Germinal center (tissue), 1 donor: ENCODE data around the gene ZNF444.
"Not testable (repeated sequence)": the region's sequence is repeated elsewhere in the genome, so short reads cannot be mapped to it uniquely, and the experiment has no call there.

Experiments used
- DNase-seq: peaks from one replicate; pipeline ENCODE4 v3.0.0; 2012; ENCODE audit warnings: mixed read lengths, low spot score

The ZNF444 gene

DNA sequence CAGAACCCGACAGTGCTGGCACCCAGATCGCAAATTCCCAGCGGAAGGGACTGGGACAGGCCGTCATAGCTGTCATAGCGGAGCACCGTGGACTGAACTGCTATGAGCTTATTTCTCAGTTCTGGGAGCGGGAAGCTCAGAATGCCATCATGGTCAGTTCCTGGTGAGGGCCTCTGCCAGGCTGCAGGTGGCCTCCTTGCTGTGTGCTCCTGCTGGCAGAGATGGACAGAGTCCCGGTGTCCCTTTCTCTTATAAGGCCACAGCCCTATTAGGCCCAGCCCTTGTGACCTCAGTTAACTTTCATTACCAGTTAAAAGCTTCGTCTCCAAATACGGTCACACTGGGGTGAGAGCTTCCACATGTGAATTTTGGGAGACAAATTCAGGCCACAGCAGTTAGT lies 4.6 kb downstream of the ZNF444 start:
- no peak for DNase-seq

DNA sequence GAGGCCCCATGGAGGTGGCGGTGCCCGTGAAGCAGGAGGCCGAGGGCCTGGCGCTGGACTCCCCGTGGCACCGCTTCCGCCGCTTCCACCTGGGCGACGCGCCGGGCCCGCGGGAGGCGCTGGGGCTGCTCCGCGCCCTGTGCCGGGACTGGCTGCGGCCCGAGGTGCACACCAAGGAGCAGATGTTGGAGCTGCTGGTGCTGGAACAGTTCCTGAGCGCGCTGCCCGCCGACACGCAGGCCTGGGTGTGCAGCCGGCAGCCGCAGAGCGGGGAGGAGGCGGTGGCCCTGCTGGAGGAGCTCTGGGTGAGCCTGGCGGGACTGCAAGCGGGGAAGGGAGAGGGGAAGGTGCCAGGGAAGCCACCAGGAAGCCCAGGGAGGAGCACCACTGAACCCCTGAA lies 5.8 kb downstream of the ZNF444 start:
- no peak for DNase-seq

DNA sequence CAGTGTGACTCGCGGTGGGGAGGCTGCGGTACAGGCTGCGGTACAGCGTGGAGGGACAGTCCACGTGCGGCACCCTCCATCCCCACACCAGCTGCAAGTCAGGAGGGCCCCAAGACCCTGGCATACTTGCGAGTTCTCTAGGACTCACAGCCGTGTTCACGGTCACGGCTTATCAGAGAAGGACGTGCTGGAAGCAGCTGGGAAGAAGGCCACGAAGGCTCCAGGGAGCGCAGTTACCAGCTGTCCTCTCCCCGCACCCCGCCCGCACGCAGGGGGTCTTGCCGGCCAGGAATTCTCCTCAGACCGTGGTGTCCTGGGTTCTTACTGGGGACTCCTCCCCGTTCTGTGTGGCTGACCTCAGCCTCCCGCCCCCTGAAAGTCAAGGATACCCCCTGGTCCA lies 6.2 kb downstream of the ZNF444 start:
- DNase-seq, result no peak

- DNase-seq, result no peak
Measured at GRCh38 chr19:56148096-56148495, 7.0 kb downstream of the ZNF444 start.

DNA sequence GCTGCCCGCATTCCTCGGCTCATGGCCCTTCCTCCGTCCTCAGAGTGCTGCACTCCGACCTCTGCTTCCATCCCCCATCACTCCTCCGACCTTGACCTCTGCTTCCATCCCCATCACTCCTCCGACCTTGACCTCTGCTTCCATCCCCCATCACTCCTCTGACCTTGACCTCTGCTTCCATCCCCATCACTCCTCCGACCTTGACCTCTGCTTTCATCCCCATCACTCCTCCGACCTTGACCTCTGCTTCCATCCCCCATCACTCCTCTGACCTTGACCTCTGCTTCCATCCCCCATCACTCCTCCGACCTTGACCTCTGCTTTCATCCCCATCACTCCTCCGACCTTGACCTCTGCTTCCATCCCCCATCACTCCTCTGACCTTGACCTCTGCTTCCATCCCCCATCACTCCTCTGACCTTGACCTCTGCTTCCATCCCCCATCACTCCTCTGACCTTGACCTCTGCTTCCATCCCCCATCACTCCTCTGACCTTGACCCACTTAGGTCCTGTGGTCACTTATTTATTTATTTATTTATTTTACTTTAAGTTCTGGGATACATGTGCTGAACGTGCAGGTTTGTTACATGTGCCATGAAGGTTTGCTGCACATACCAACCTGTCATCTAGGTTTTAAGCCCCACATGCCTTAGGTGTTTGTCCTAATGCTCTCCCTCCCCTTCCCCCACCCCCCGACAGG lies 8.0 kb downstream of the ZNF444 start:
- not testable (repeated sequence) for DNase-seq

- DNase-seq, result no peak
Measured at GRCh38 chr19:56149656-56150038, 8.6 kb downstream of the ZNF444 start.

- DNase-seq, result no peak
Measured at GRCh38 chr19:56150358-56150757, 9.3 kb downstream of the ZNF444 start.

DNA sequence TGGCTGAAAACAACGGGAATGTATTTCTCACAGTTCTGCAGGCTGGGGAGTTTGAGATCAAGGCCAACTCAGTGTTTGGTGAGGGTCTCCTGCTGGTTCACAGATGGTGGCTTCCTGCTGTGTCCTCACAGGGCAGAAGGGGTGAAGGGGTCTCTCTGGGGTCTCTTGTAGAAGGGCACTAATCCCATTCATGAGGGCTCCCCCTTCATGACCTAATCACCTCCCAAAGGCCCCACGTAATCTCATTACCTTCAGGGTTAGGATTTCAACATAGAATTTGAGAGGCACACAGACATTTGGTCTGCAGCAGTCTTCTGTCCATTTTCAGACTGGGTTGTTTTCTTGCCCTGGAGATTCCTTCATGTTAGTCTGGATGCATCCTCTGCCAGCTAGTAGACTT lies 11.6 kb downstream of the ZNF444 start:
- DNase-seq, result no peak

GRCh38 chr19:56153507-56153906 lies 12.4 kb downstream of the ZNF444 start:
- DNase-seq, result no peak

- DNase-seq, result no peak
Measured at GRCh38 chr19:56155124-56155687, 14.1 kb downstream of the ZNF444 start.

GRCh38 chr19:56156768-56157167 lies 15.7 kb downstream of the ZNF444 start:
- DNase-seq, result no peak

- DNase-seq, result no peak
Measured at GRCh38 chr19:56158170-56158757, 17.2 kb downstream of the ZNF444 start.

- DNase-seq, result no peak
Measured at GRCh38 chr19:56159009-56159559, 18.0 kb downstream of the ZNF444 start.

DNA sequence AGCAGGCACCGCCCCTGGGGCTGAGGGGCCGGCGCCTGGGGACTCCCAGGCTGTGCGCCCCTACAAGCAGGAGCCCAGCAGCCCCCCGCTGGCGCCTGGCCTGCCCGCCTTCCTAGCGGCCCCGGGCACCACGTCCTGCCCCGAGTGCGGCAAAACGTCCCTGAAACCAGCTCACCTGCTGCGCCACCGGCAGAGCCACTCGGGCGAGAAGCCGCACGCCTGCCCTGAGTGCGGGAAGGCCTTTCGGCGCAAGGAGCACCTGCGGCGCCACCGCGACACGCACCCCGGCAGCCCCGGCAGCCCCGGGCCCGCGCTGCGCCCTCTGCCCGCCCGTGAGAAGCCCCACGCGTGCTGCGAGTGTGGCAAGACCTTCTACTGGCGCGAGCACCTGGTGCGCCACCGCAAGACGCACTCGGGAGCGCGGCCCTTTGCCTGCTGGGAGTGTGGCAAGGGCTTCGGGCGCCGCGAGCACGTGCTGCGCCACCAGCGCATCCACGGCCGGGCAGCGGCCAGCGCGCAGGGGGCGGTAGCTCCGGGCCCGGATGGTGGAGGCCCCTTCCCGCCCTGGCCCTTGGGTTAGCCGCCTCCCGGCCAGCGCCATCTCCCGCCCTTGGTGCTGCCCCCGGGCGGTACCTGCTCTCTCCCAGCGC lies 18.7 kb downstream of the ZNF444 start:
- no peak for DNase-seq

DNA sequence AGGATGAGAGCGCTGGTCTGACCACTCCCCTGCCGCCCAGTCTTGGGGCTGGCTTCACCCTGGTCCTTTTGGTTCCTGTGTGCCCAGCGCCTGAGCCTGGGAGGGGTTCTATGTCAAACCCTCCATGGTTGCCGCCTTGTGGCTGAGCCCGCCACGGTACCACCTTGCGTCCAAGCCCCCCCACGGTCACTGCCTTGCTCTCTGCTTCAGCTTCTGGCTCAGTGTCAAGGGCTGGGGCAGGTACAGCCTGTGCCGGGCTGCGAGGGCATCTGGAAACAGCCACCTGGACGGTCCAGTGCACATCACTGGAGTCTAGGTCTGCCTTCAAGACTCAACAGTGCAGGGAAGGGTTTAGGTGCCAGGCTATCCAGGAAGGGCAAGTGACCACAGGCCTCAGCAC lies 20.4 kb downstream of the ZNF444 start:
- DNase-seq, result no peak

GRCh38 chr19:56162258-56162657 lies 21.2 kb downstream of the ZNF444 start:
- DNase-seq, result no peak

GRCh38 chr19:56163097-56163496 lies 22.0 kb downstream of the ZNF444 start:
- no peak for DNase-seq

DNA sequence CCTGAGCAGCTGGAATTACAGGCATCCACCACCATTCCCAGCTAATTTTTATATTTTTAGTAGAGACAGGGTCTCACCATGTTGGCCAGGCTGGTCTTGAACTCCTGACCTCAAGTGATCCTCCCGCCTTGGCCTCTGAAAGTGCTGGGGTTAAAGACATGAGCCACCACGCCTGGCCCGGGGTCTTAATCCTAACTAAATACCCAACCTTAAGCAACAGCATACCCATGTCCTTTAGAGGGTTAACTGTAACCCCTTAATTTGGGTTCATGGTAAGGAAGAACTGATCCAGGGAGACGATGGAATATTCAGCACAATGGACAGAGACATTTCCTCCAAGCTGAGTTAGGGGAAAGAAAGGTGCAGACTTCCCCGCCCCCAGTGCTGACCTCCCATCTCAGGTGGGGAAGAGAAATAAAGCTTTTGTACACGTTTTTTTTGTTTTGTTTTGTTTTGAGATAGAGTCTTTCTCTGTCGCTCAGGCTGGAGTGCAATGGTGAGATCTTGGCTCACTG lies 26.0 kb downstream of the ZNF444 start:
- no peak for DNase-seq

- no peak for DNase-seq
Measured at GRCh38 chr19:56170261-56170660, 29.2 kb downstream of the ZNF444 start.

- no peak for DNase-seq
Measured at GRCh38 chr19:56174086-56174485, 33.0 kb downstream of the ZNF444 start.

- no peak for DNase-seq
Measured at GRCh38 chr19:56174550-56174949, 33.5 kb downstream of the ZNF444 start.

GRCh38 chr19:56175861-56176307 lies 34.8 kb downstream of the ZNF444 start, which contains the start of gene GALP:
Gene GALP, plus strand, starts transcription at chr19:56176008. Its CDS starts 1,101 bp downstream, at chr19:56177109.
- DNase-seq, result not testable (repeated sequence)
